ENCODE measurements around the gene ROR1. TPM values are rescaled to one million over a fixed set of nuclear protein-coding genes. Genes with fewer than 3 reads are reported as not detected.

ROR1 gene
- total RNA-seq, 2 experiments from 2014 or later: not detected

- intact Hi-C loops (cut with micrococcal nuclease): no loop called here
- ChIA-PET POLR2A (interaction anchor here (0.6 kb wide), 1 partner anchor 15 kb away, joined by 3 read pairs; no protein-coding TSS in a partner anchor), CTCF (no interaction called here)
- no peak for ATAC-seq
- no peaks in the 10 kb centered on the region for H3K9me3 Mint-ChIP-seq
- no peak overlapping the region for H3K4me3 Mint-ChIP-seq
- H3K27me3 Mint-ChIP-seq: peaks cover 1% of the 10 kb centered on the region
- H3K27ac Mint-ChIP-seq: no peak overlapping the region
- H3K4me1 Mint-ChIP-seq (ENCODE audit: low read depth): no peaks in the 10 kb centered on the region
- DNase-seq: no peak
- H3K36me3 Mint-ChIP-seq (ENCODE audit: low read depth): no peaks in the 10 kb centered on the region
- TF ChIP-seq CTCF (IDR thresholded peaks at IDR 0.05): no peak
These were observed 117.4 kb downstream of the ROR1 start for GRCh38 chr1:63891060-63891690.

DNA sequence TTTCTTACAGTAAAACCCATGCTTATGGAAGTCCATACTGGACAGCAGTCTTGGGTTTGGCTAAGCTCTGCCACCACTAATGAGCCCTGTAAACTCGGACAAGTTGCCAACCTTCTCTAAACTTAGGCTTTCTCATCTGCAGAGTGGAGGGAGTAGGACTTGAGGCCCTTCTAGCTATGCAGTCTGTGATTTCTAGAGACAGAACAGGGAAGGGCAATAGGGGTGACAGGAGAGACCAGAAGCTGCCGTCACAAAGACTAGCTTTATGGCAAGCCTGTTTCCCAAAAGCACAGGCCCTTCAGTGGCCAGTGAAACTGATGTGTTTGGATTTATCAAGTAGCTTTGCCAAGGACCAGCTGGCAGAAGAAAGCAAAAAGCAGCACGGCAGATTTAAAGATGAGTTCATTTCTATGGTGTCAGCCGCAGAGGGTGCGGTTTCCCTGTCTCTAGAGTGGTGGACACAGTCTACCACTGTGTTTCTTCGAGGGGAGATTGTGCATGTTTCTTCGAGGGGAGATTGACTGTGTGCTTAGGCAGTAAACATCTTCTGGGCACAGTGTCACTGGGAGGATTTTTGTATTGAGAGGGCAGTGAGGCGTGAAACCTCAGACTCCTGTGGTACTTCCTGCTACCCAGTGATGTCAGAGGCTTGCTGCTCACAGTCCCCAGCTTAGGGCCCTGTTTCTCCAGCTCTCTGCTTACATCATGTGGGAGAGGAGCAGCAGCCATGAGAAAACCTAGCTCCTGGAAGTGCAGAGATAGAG, 119.0 kb downstream of the ROR1 start:
- H3K4me1 Mint-ChIP-seq (ENCODE audit: low read depth): no peaks in the 10 kb centered on the region
- ATAC-seq: no peak
- POLR2A ChIA-PET: no interaction called here

DNA sequence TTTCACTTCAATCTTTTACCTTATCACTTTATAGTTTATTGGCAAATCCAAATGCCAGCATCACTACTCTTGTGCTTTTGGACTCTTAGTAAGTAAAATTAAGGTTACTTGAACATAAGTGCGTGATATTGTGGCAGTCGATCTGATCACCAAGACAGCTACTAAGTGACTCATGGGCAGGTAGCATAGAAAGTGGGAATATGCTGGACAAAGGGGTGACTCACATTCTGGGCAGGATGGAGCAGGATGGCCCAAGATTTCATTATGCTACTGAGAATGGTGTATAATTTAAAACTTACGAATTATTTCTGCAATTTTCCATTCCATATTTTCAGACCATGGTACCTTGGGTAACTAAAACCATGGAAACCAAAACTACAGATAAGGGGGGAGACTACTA, 120.2 kb downstream of the ROR1 start:
- no peaks in the 10 kb centered on the region for H3K4me1 Mint-ChIP-seq (ENCODE audit: low read depth)
- ATAC-seq (no peak), DNase-seq (no peak)
- no peak for TF ChIP-seq CTCF (IDR thresholded peaks at IDR 0.05)
- no peaks in the 10 kb centered on the region for H3K9me3 Mint-ChIP-seq
- ChIA-PET POLR2A (no interaction called here), CTCF (no interaction called here)
- H3K4me3 Mint-ChIP-seq: no peak overlapping the region
- no peaks in the 10 kb centered on the region for H3K36me3 Mint-ChIP-seq (ENCODE audit: low read depth)
- H3K27me3 Mint-ChIP-seq: peaks cover 7% of the 10 kb centered on the region
- H3K27ac Mint-ChIP-seq: no peak overlapping the region
- intact Hi-C loops (cut with micrococcal nuclease): no loop called here

More for the DNA sequence above, 119.0 kb downstream of the ROR1 start:
- Mint-ChIP-seq H3K9me3 (no peaks in the 10 kb centered on the region), H3K4me3 (no peak overlapping the region), H3K27me3 (peaks cover 1% of the 10 kb centered on the region), H3K27ac (no peak overlapping the region), H3K36me3 (ENCODE audit: low read depth) (no peaks in the 10 kb centered on the region)
- intact Hi-C loops (cut with micrococcal nuclease): no loop called here
- CTCF ChIA-PET: no interaction called here
- DNase-seq: no peak
- no peak for TF ChIP-seq CTCF (IDR thresholded peaks at IDR 0.05)

- Mint-ChIP-seq H3K27ac (no peak overlapping the region), H3K36me3 (ENCODE audit: low read depth) (no peaks in the 10 kb centered on the region), H3K27me3 (peaks cover 7% of the 10 kb centered on the region), H3K4me3 (no peak overlapping the region), H3K4me1 (ENCODE audit: low read depth) (no peaks in the 10 kb centered on the region), H3K9me3 (no peaks in the 10 kb centered on the region)
- intact Hi-C loops (cut with micrococcal nuclease): no loop called here
- POLR2A ChIA-PET: no interaction called here
- TF ChIP-seq CTCF (IDR thresholded peaks at IDR 0.05): no peak
- ATAC-seq (no peak), DNase-seq (no peak)
- CTCF ChIA-PET: no interaction called here
These were observed 120.9 kb downstream of the ROR1 start for GRCh38 chr1:63894627-63895265.

DNA sequence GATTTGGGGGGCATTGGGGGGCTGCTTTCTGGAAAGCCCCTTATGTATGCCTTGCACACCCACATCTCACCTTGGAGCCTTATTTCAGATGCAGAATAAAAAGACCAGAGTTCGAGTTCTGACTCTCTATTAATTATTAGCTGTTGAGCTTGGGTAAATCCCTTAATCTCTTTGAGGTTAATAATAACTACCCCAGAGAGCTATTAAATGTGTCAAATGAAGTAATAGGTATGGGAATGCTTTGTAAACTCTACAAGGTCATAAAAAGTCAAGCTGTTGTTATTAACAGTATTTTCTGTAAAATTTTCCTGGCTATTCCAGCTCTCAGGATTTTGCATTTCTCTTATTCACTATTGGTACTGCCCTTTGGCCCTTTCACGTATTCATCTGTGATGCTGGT, 122.9 kb downstream of the ROR1 start:
- no peak for TF ChIP-seq CTCF (IDR thresholded peaks at IDR 0.05)
- ChIA-PET POLR2A (no interaction called here), CTCF (no interaction called here)
- Mint-ChIP-seq H3K27me3 (peaks cover 7% of the 10 kb centered on the region), H3K27ac (no peak overlapping the region), H3K36me3 (ENCODE audit: low read depth) (no peaks in the 10 kb centered on the region), H3K9me3 (no peaks in the 10 kb centered on the region), H3K4me1 (ENCODE audit: low read depth) (no peaks in the 10 kb centered on the region), H3K4me3 (no peak overlapping the region)
- intact Hi-C loops (cut with micrococcal nuclease): no loop called here
- ATAC-seq (no peak), DNase-seq (no peak)

All from activated CD8-positive, alpha-beta T cell treated with anti-CD3 and anti-CD28 coated beads for 36 hours (primary cell).